Activated gamma-delta T cell treated with anti-CD3 and anti-CD28 coated beads, Interleukin-2, amount 50 U/mL, for 16 hours (primary cell): Measurements from ENCODE around the gene YOD1.

Experiments used
- DNase-seq: peaks from one replicate; pipeline ENCODE4 v3.0.0-alpha.2; 2020; ENCODE audit warnings: low read depth

The YOD1 gene

DNA sequence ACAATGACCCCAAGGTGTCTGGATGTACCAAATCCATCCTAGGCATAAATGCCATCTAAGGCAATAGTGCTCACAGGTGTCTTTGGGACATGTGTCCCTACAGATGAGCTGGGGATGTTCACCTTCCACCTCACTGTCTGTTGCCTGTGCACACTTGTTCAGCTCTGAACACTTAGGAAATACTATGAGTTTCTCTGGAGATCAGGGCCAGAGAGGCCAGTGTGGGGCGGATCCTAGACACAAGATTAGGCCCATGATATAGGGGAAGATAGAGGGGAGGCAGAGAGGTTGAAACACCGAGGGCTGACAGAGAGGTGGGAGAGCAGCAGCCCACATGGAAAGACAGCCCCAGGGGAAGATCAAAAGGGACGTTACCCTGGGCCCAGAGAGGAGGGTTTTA lies 44.1 kb downstream of the YOD1 start:
- DNase-seq, result no peak

DNA sequence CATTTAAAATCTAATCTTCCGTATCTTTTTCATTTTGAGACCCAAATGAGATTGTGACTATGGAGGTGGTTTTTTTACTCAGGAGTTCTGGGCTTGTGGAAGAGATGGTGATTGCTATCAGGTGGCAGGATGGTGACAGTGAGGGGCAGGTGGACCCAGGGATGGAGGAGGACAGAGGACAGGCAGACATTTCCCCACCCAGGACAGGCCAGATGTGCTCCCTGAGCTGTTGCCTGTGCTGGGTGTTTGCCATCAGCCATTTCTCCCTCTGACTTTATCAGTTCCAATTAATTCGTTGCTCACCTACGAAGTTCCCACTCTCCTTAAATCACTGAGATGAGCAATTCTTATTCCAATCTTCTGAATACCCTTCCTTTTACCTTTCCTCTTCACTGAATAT lies 44.9 kb downstream of the YOD1 start:
- DNase-seq, result no peak

DNA sequence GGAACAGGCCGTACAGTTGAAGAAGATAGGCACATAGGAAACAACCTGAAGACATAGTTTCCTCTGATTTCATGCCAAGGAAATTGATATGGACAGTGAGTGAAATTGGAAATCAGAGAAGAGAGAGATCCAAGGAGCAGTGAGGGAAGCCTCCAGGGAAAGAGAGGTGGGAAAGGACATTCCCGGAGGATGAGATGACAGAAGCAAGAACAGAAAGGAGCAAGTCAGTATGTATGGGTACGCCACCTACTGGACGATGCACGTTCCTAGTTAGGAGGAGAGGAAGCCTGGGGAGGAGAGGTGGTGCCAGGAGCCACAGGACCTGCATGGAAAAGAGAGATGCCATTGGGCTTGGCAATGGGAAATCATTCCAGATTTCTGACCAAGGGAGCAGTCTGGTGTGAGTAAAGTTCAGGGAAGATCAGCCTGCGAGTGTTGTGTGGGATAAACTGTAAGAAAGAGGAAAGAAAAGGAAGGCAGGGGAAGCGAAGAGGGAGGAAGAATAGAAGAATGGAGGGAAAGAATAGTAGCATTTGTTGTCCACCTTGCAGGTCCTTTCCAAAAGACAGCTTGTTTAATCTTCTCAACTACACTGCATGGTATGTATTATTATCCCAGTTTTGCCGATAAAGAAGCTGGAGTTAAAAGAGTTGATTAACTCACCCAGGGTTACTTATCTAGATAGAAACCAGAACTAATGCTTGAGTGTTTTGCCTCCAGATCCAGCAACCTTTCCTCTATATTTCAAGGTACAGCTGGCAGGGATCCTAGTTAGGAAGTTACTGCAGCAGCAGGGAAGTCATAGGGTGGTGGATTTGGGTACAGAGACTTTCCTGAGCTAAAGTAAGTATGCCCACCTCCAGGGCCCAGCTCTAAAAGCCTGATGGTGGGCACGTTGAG lies 45.8 kb downstream of the YOD1 start:
- DNase-seq, result peak; percentile 3

DNA sequence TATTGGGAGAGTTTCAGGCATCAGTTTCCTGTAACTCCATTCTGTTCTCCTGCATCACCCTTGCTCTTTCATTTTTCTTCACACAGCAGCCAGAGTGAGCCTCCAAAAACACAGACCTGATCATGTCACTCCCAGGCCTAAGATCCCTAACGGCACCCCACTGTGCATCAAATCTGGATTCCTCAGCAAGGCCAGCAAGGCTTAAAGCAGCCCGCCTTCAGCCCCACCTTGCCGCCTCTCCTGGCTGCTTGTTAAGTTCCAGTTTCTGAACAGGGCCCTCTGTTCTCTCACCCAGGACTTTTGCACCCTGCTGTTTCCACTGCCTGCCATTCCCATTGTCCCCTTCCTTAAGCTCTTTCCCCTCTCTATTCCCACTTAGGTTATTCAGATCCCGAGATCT lies 47.8 kb downstream of the YOD1 start:
- DNase-seq, result no peak

DNA sequence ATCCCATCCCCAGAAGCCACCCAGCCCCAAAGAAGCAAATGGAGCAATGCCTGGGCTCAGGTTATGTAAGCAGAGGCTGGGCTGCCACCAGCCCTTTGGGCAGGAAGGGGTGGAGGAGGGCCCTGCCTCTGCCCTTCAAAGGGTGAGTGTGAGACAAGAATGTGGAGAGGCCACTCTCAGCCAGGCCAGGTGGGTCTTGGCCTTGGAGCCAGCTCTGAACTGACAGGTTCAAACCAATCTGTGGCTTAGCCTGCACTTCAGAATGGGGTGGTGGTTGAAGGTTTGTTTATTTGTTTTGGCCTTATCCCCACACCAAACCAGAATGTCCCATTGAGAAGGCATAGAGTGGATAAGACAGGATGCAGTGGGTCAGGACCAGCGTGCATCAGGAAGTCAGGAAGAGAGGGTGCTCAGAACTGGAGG lies 48.3 kb downstream of the YOD1 start:
- no peak for DNase-seq

DNA sequence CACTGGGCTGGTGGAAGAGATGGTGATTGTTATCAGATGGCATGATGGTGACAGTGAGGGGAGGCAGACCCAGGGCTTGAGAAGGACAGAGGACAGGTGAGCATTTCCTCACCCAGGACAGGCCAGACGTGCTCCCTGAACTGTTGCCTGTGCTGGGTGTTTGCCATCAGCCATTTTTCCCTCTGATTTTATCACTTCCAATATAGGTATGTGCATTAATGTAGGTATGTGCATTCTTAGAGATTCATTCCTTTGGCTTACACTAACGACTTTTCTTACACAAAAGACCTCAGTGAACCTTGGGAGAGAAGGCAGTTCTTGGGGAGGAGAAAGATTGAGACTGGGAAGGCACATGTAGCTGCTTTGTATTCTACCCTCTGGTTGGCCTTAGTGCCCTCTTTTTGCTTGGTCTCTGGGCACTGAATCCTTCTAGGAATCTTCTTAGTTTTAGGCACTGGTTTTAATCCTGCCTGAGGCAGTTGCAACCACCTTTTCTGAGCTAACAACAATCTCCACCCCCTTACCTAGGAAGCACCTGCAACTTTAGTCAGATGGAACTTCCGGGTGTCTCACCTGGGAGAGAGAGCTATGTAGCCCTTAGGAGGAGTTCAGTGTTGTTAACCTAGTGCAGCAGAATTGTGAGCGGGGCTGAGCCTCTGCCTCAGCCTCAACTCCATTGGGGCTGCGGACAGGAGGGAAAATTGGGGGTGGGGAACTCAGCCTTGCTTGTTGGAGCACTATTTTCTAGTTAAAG lies 49.3 kb downstream of the YOD1 start:
- no peak for DNase-seq

DNA sequence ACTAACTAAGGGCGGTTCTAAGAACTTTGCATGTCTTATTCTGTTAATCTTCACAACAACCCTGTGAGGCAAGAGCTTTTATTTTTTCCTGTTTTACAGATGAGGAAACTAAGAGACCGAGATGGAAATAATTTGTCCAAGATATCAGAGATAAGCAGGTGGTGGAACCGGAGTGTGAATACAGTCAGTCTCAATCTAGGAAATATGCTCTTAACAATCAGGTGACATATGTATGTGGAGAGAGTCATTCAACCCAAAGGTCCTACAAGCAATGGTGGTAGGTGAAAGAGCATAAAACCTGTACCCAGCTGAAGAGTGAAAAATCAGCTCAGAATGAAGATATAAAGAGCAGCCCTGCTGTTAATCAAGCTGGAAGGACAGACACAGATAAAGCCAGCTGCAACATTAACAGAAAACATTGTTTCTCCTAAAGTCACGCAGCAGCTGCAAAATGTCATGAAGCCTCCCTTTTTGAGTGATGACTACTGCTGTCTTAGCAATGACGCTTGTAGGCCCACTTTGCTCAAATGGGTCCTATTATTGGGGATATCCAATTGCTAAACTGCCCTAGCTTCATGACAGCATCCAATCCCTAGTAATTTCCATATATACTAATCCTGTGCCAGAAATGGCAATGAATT lies 50.2 kb downstream of the YOD1 start:
- no peak for DNase-seq

DNA sequence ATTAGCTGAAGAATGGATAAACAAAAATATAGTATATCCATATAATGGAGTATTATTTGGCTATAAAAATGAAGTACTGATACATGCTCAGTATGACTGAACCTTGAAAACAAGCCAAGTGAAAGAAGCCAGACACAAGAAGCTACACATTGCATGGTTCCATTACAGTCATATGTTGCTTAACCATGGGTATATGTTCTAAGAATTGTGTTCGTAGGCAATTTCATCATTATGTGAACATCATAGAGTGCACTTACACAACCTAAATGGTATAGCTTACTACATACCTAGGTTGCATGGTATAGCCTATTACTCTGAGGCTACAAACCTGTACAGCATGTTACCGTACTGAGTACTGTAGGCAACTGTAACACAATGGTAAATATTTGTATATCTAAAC lies 52.2 kb downstream of the YOD1 start:
- no peak for DNase-seq
